Mesendoderm (in vitro differentiated cells): ENCODE results near the gene TCIRG1.
A peak's percentile ranks its signal among the peaks of the same experiment; 100 is the strongest.

Source experiments
- DNase-seq: peaks from one replicate; pipeline ENCODE4 v3.0.0; 2013
- H2AK5ac ChIP-seq: 2 replicates; pipeline ENCODE4 v1.6.1; 2013; ENCODE audit warnings: low read length, inconsistent platforms
- H2BK120ac ChIP-seq: 2 replicates; pipeline ENCODE4 v1.6.1; 2013; ENCODE audit warnings: low read depth, mild to moderate bottlenecking, low read length, moderate library complexity, mixed read lengths
- H2BK15ac ChIP-seq: replicated peaks from 2 replicates; pipeline ENCODE4 v1.6.1; 2013; ENCODE audit warnings: low read depth, mild to moderate bottlenecking, moderate library complexity
- H2BK5ac ChIP-seq: 2 replicates; pipeline ENCODE4 v1.6.1; 2013; ENCODE audit warnings: low read length, inconsistent platforms
- H3K18ac ChIP-seq: 2 replicates; pipeline ENCODE4 v1.6.1; 2013; ENCODE audit warnings: mild to moderate bottlenecking, low read length, mixed read lengths
- H3K23ac ChIP-seq: one replicate; pipeline ENCODE4 v1.6.1; 2013; ENCODE audit warnings: low read length
- H3K27ac ChIP-seq: 2 replicates; pipeline ENCODE4 v1.5.1; 2013; ENCODE audit warnings: low read depth, mild to moderate bottlenecking, inconsistent platforms, low read length, moderate library complexity
- H3K27me3 ChIP-seq: 2 replicates; pipeline ENCODE4 v1.6.1; 2013; ENCODE audit warnings: low read length, control low read depth, mild to moderate bottlenecking, inconsistent platforms; ENCODE audit not compliant: insufficient read depth, poor library complexity
- H3K36me3 ChIP-seq: 2 replicates; pipeline ENCODE4 v1.6.1; 2013; ENCODE audit warnings: low read length, inconsistent platforms; ENCODE audit not compliant: control insufficient read depth, insufficient read depth
- H3K4ac ChIP-seq: one replicate; pipeline ENCODE4 v1.6.1; 2013; ENCODE audit warnings: low read depth, mild to moderate bottlenecking, low read length, moderate library complexity
- H3K4me1 ChIP-seq: 2 replicates; pipeline ENCODE4 v1.6.1; 2013; ENCODE audit warnings: low read depth, low read length, inconsistent platforms; ENCODE audit not compliant: control insufficient read depth
- H3K4me2 ChIP-seq: 2 replicates; pipeline ENCODE4 v1.6.1; 2013; ENCODE audit warnings: low read length
- H3K4me3 ChIP-seq: 2 replicates; pipeline ENCODE4 v1.5.1; 2013; ENCODE audit warnings: mild to moderate bottlenecking, low read length
- H3K56ac ChIP-seq: one replicate; pipeline ENCODE4 v1.6.1; 2013; ENCODE audit warnings: low read length
- H3K79me1 ChIP-seq: 2 replicates; pipeline ENCODE4 v1.6.1; 2013; ENCODE audit warnings: low read length, inconsistent platforms
- H3K79me2 ChIP-seq: 2 replicates; pipeline ENCODE4 v1.6.1; 2013; ENCODE audit warnings: mild to moderate bottlenecking, low read length; ENCODE audit not compliant: control insufficient read depth, insufficient read depth
- H3K9ac ChIP-seq: 2 replicates; pipeline ENCODE4 v1.6.1; 2013; ENCODE audit warnings: low read length, inconsistent platforms
- H4K5ac ChIP-seq: one replicate; pipeline ENCODE4 v1.6.1; 2013; ENCODE audit warnings: low read length
- H4K8ac ChIP-seq: one replicate; pipeline ENCODE4 v1.6.1; 2013; ENCODE audit warnings: low read depth, mild to moderate bottlenecking, control low read depth, low read length, moderate library complexity
- WGBS: extraction: QIAGEN DNeasy Blood & Tissue Kit; methylation state at CpG from one replicate; pipeline ENCODE4 v1.1.7; 2013; ENCODE audit warnings: low lambda C conversion rate, missing lambda C conversion rate; ENCODE audit not compliant: insufficient coverage; ENCODE audit errors: extremely low coverage; 5-methylcytosine and 5-hydroxymethylcytosine counted together

TCIRG1 gene

DNA sequence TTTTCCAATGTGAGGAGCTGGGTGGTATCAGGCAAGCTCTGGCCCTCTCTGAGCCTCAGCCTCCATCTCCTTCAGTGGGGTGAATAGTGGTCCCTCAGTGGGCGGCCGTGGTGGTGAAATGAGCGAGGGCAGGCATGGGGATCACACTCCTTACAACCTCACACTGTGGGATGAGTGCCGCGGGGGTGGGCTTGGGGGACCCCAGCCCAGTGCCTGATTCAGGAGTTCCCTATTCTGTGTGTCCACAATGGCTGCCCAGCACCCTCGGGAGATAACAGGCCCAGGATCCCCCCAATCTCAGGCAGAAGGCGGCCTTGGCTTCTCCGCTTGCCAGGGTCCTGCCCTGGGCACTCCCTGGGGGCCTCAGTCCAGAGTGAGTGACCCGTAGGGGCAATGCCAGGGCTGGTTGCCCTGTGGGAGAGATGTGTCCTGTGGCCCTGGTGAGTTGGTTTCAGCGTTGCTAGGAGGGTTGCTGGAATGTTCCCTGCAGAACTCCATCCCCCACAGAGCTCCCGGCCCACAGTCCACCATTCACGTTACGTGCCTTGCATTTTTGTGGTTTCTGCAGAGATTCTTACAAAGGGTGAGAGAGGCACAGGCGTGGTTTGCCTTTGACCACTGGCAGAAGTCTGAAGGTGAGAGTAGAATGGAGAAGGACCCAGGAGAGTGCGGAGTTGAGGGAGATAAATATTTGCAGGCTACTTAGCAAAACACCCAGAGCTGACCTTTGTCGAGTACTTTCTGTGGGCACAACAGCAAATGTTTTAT lies 25.8 kb upstream of the TCIRG1 start:
- H3K79me1 ChIP-seq, result no peaks in the 10 kb centered on the region
- no peak overlapping the region for H2BK5ac ChIP-seq
- no peak overlapping the region for H3K4ac ChIP-seq
- no peaks in the 10 kb centered on the region for H3K4me1 ChIP-seq
- H3K27me3 ChIP-seq, result no peaks in the 10 kb centered on the region
- no peak overlapping the region for H3K4me3 ChIP-seq
- no peaks in the 10 kb centered on the region for H3K36me3 ChIP-seq
- no peaks in the 10 kb centered on the region for H3K79me2 ChIP-seq
- H4K8ac ChIP-seq, result no peak overlapping the region
- H3K18ac ChIP-seq, result no peak overlapping the region
- H2AK5ac ChIP-seq, result no peak overlapping the region
- H3K23ac ChIP-seq, result no peak overlapping the region
- DNase-seq, result peak; percentile 66
- H2BK15ac ChIP-seq, result no peak overlapping the region
- H3K27ac ChIP-seq, result no peak overlapping the region
- H4K5ac ChIP-seq, result no peak overlapping the region
- no peak overlapping the region for H3K56ac ChIP-seq
- no peak overlapping the region for H3K9ac ChIP-seq
- no peak overlapping the region for H3K4me2 ChIP-seq
- WGBS, result no CpG with 5 or more reads among the region's 16 CpGs
- H2BK120ac ChIP-seq, result no peak overlapping the region

DNA sequence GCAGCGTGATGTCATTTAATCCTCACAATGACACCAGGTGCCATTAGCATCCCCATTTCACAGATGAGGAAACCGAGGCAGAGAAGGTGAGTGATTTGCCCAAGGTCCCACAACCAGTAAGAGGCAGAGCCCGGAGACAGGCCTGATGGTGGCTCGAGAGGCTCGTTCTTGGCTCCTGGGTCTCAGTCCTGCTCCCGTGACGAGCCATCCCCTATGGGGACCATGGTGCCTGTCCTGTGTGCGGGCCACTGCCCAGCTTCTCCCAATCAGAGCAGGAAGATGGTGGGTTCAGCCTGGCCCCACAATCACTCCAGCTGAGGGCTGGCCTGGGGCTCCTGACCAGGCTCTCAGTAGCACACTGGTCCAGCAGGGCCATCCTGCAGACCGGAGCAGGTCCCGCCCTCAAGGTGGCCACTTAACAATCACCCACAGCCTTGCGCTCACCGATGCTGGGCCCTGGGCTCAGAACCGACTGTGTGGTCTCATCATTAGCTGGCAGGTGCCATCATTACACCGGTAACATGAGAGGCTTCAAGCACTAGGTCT lies 25.1 kb upstream of the TCIRG1 start:
- DNase-seq, result no peak
- Histone ChIP-seq H4K5ac (no peak overlapping the region), H2BK15ac (no peak overlapping the region), H3K4me1 (no peaks in the 10 kb centered on the region), H2BK120ac (no peak overlapping the region), H3K27me3 (no peaks in the 10 kb centered on the region), H3K36me3 (no peaks in the 10 kb centered on the region), H3K4me3 (no peak overlapping the region), H2AK5ac (no peak overlapping the region), H4K8ac (no peak overlapping the region), H2BK5ac (no peak overlapping the region), H3K4ac (no peak overlapping the region), H3K79me2 (no peaks in the 10 kb centered on the region), H3K79me1 (no peaks in the 10 kb centered on the region), H3K23ac (no peak overlapping the region), H3K27ac (no peak overlapping the region), H3K4me2 (no peak overlapping the region), H3K56ac (no peak overlapping the region), H3K18ac (no peak overlapping the region), H3K9ac (no peak overlapping the region)
- no CpG with 5 or more reads among the region's 14 CpGs for WGBS

DNA sequence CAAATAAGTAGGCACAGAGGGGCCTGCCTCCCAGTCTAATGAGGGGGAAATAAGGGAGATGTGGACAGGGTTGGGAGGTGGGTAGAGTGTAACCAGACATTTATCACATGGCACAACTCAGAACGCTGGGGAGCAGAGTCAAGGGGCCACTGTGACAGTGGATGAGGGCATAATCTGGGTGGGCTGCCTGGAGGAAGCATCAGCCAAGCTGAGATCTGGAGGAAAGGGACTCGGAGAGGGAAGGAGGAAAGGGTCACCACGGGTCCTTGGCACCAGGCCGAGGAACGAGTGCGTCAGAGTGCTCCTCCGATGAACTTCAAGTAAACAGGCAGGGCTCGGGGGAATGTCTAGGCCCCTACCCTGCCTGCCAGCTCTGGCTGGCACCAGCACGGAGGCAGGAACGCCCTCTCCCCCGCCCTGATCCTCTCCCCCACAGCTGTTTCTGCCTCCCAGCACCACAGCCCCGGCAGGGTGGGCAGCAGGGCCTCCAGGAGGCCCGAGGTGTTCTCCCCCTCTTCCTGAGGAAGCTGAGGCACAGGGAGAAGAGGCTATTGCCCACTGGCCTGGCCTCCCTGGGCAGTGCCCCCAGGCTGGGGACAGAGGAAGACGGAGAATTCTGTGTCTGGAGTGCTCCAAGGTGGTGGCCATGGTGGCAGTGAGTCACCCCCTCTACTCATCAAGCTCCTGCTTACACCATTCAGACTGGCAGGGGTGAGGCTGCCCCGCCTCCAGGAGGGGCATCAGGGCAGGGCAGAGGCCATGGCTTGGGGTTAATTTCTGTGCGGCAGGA lies 24.5 kb upstream of the TCIRG1 start:
- Histone ChIP-seq H3K27me3 (no peaks in the 10 kb centered on the region), H3K79me1 (no peaks in the 10 kb centered on the region), H3K4me1 (no peaks in the 10 kb centered on the region), H3K23ac (no peak overlapping the region), H2BK5ac (no peak overlapping the region), H3K4me2 (no peak overlapping the region), H3K36me3 (no peaks in the 10 kb centered on the region), H3K27ac (no peak overlapping the region), H2BK120ac (no peak overlapping the region), H2BK15ac (no peak overlapping the region), H3K56ac (no peak overlapping the region), H4K8ac (no peak overlapping the region), H2AK5ac (no peak overlapping the region), H3K18ac (no peak overlapping the region), H4K5ac (no peak overlapping the region), H3K4ac (no peak overlapping the region), H3K9ac (no peak overlapping the region), H3K4me3 (no peak overlapping the region), H3K79me2 (no peaks in the 10 kb centered on the region)
- DNase-seq, result no peak
- no CpG with 5 or more reads among the region's 16 CpGs for WGBS

DNA sequence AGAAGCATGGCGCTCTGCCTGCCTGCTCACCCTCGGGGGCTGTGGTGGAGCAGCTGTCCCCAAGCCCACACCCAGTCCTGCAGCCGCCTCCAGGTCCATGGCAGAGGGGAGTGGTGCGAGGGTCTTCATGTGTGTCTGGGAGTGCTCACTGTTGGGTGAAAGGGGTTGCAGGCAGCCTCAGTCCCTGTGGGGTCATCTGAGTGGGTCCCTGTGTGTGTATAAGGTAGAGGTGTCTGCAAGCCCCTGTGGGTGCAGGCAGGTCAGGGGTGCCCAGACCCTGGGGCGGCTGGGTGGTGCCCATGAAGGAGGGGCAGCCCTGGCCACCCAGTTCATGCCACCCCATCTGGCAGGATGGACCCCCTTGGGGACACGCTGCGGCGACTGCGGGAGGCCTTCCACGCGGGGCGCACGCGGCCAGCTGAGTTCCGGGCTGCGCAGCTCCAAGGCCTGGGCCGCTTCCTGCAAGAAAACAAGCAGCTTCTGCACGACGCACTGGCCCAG lies 23.8 kb upstream of the TCIRG1 start:
- no peak overlapping the region for H3K4me2 ChIP-seq
- H3K4me3 ChIP-seq, result no peak overlapping the region
- H3K27ac ChIP-seq, result no peak overlapping the region
- no peaks in the 10 kb centered on the region for H3K79me2 ChIP-seq
- no peak overlapping the region for H3K4ac ChIP-seq
- no peak overlapping the region for H4K5ac ChIP-seq
- H2BK5ac ChIP-seq, result no peak overlapping the region
- no peaks in the 10 kb centered on the region for H3K79me1 ChIP-seq
- H2BK120ac ChIP-seq, result no peak overlapping the region
- H3K27me3 ChIP-seq, result no peaks in the 10 kb centered on the region
- DNase-seq, result no peak
- H3K4me1 ChIP-seq, result no peaks in the 10 kb centered on the region
- H3K36me3 ChIP-seq, result no peaks in the 10 kb centered on the region
- H3K56ac ChIP-seq, result no peak overlapping the region
- H3K23ac ChIP-seq, result no peak overlapping the region
- no peak overlapping the region for H4K8ac ChIP-seq
- no peak overlapping the region for H3K18ac ChIP-seq
- H3K9ac ChIP-seq, result no peak overlapping the region
- H2BK15ac ChIP-seq, result no peak overlapping the region
- no CpG with 5 or more reads among the region's 19 CpGs for WGBS
- no peak overlapping the region for H2AK5ac ChIP-seq

DNA sequence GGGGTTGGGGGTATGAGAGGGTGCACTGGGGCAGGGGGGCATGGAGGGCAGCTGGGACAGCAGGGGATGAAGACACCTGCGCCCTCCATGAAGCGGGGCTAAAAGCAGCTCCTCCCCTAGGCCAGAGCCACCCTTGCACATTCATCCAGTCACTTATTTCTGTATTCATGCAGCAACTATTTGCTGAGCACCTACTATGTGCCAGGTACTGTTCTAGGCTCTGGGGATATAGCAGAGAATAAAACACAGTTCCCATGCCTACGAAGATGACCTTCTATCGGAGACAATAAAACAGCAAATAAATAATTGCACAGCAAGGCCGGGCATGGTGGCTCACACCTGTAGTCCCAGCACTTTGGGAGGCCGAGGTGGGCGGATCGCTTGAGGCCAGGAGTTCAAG lies 23.4 kb upstream of the TCIRG1 start:
- Histone ChIP-seq H2AK5ac (no peak overlapping the region), H2BK120ac (no peak overlapping the region), H3K4me2 (no peak overlapping the region), H4K8ac (no peak overlapping the region), H3K79me2 (no peaks in the 10 kb centered on the region), H3K9ac (no peak overlapping the region), H3K56ac (no peak overlapping the region), H3K4me1 (no peaks in the 10 kb centered on the region), H3K23ac (no peak overlapping the region), H3K4ac (no peak overlapping the region), H2BK15ac (no peak overlapping the region), H3K4me3 (no peak overlapping the region), H3K27ac (no peak overlapping the region), H4K5ac (no peak overlapping the region), H2BK5ac (no peak overlapping the region), H3K79me1 (no peaks in the 10 kb centered on the region), H3K18ac (no peak overlapping the region), H3K36me3 (no peaks in the 10 kb centered on the region), H3K27me3 (no peaks in the 10 kb centered on the region)
- no peak for DNase-seq
- WGBS, result no CpG with 5 or more reads among the region's 8 CpGs
